Left hindlimb (tissue), 1 donor: ENCODE results near the gene CEP112.

Experiments used
- DNase-seq: peaks from one replicate; pipeline ENCODE4 v3.0.0-alpha.2; 2018

CEP112 gene

DNA sequence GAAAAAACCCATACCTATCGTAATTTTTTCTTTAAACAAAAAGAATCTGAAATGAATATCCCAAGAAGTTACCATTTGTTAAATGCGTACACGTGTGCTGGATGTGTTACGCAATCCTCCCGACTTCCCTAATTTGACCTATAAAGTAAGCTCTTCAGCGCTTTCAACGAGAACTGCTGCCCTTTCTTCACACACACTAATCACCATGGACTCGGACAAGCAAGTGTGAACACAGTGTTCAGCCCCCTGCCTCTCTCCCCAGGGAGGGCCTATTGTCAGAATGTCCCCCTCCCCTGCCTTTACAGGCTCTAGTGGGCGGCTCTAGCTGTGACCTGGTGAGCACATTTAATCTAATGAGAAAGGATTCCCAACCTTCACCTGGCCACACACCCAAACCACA is 216.1 kb downstream of the CEP112 start:
- DNase-seq, result no peak

DNA sequence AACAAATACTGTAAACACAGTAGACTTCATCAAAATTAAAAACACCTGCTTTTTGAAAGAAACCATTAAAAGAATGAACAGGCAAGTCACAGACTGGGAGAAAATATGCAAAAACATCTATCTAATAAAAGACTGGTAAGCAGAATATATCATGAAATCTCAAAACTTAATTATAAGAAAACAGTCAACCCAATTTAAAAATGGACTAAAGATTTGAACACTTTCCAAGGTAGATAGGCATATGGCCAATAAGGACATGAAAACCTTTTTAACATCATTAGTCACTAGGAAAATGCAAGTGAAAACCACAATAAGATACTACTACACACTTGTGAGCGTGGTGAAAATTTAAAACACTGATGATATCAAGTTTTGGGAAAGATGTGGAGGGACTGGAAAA is 218.7 kb downstream of the CEP112 start:
- DNase-seq, result no peak

- no peak for DNase-seq
Measured at GRCh38 chr17:65967372-65967771, 224.6 kb downstream of the CEP112 start.

- DNase-seq, result no peak
Measured at GRCh38 chr17:65966072-65966695, 225.7 kb downstream of the CEP112 start.

DNA sequence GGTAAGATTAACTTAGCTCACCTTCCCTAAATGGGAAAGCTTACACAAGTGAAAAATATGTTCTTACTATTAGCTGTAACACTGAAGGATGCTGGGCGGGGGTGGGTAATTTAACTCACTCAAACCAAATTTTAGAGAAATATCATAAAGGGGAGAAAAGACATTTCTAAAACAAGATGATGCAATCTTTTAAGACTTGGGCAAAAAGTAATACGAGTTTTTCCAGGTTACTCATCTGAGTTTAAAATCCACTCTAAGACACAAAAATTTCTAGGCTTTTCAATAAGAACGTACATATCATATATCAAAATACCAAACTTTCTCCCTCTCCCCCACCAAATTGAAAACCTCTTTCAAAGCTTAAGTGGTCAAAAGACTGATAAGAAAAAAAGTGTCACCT is 228.8 kb downstream of the CEP112 start:
- DNase-seq, result no peak

DNA sequence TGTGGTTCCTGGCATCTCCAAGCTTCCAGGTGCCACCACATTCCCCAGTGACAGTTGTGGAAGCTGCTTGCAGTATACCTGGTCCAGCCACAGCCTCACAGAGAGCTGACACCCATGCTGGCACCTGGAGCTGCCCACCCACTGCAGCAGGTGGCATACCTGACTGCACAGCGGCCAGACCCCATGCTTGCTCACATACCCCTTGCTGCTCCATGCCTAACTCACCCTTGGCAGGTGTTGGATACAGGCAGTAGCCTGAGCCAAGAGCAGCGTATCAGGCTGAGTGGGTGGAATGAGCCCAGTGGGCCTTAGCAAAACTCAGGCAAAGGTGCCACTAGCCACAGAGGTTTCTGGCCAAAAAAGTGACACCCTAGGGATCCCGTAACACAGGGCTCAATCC is 232.3 kb downstream of the CEP112 start:
- no peak for DNase-seq

DNA sequence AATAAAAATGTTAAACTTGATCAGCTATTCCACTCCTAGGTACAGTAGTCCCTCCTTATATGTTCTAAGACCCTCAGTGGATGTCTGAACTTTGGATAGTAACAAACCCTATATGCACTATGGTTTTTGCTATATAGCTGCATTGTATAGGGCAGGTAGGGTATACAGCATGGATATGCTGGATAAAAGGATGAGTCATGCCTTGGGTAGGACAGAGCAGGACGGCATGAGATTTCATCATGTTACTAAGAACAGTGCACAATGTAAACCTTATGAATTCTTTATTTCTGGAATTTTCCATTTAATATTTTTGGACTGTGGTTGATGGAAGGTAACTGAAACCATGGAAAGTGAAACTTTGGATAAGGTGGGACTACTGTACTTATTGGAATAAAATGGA is 235.1 kb downstream of the CEP112 start:
- DNase-seq, result no peak

GRCh38 chr17:65954148-65954449 is 237.8 kb downstream of the CEP112 start:
- no peak for DNase-seq

DNA sequence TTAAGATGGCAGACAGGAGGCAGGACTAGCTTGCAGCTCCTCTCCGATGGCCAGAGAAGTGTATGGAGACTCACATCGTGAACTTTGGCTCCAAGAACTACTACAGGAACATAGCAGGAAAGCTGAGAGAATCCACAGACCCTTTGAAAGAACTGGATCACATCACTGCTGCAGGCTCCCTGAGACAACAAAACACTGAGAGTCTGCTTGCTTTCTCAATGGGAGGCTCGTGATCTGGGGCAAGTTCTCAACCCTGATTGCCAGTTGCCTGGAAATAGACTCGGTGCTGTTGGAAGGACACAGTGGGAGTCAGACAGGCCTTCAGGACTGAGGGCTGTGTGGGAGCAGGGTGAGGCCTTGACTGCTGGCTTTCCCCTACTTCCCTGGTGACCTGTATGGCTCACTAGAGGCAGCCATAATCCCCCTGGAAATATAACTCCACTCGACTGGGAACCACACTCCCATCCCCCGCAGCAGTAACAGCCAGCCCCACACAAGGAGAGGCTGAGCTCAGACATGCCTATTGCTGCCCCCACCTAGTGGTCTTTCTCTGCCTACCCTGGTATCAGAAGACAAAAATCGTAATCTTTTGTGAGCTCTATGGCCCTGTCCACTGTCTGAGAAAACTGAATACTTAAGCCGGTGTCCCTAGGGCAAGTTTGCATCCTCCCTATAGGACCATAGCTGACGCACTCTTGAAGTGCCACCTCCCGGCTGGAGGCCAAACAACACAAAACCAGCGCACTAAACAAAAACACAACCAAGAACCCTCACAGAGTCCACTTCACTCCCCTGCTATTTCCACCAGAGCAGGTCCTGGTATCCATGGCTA is 238.4 kb downstream of the CEP112 start:
- DNase-seq, result no peak

DNA sequence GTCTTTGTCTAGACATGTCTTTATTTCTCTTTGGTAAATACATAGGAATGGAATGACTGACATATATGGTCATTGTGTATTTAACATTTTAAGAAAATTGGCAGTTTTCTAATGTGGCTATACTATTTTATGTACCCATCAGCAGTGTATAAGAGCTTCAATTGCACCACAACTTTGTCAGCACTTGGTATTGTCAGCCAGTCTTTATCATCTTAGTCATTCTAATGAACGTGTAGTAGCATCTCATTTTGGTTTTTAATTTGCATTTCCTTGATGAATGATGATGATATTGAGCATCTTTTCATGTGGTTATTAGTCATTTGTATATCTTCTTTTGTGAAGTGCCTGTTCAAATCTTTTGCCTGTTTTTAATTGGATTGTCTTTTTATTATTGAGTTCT is 239.3 kb downstream of the CEP112 start:
- no peak for DNase-seq

DNA sequence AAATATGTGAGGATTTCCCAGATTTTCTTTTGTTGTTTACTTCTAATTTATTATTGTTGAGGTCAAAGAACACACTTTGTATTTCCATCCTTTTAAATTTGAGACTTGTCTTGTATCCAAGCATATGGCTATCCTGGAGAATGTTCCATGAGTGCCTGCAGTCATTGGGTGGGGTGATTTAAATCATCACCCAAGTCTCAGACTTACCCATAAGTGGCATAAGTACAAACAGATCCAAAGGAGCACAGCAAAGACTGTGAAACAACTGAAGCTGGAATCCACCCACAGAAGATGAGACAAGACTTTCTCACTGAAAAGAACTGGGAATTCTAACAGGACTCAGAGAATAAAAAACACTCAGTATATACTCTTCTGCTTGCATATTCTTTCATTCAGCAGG is 239.9 kb downstream of the CEP112 start:
- DNase-seq, result no peak

DNA sequence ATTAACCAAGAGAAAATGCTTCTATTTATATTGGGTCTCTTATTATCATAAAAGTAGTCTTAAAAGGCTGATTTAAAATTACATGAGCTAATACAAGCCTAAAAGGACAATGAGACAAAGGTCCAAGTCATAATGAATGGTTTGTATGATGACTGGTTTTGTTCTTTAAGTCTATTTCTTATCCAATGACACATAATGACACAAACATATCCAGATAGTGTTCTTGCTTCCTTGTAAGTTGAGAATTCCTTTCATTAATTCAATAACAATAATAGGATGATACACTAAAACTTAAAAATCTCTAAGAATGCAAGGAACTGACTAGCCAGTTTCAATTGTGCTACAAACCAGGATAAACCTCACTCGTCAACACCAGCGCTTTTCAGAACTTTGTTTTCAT is 244.1 kb downstream of the CEP112 start:
- no peak for DNase-seq

- DNase-seq, result no peak
Measured at GRCh38 chr17:65942592-65942991, 249.3 kb downstream of the CEP112 start.

GRCh38 chr17:65941356-65941899 is 250.5 kb downstream of the CEP112 start:
- no peak for DNase-seq

- DNase-seq, result no peak
Measured at GRCh38 chr17:65936013-65936412, 255.9 kb downstream of the CEP112 start.

DNA sequence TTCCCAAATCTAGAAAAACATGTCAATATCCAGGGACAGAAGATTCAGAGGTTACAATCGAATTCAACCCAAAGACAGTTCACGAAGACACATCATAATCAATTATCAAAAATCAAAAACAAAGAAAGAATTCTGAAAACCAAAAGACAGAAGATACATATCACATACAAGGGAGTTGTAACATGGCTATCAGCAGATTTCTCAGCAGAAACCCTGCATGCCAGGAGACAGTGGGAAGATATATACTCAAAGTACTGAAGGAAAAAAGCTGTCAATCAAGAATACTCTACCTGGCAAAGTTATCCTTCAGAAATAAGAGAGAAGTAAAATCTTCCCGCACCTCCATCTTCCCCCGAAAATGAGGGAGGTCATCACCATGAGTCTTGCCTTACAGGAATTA is 258.6 kb downstream of the CEP112 start:
- no peak for DNase-seq

DNA sequence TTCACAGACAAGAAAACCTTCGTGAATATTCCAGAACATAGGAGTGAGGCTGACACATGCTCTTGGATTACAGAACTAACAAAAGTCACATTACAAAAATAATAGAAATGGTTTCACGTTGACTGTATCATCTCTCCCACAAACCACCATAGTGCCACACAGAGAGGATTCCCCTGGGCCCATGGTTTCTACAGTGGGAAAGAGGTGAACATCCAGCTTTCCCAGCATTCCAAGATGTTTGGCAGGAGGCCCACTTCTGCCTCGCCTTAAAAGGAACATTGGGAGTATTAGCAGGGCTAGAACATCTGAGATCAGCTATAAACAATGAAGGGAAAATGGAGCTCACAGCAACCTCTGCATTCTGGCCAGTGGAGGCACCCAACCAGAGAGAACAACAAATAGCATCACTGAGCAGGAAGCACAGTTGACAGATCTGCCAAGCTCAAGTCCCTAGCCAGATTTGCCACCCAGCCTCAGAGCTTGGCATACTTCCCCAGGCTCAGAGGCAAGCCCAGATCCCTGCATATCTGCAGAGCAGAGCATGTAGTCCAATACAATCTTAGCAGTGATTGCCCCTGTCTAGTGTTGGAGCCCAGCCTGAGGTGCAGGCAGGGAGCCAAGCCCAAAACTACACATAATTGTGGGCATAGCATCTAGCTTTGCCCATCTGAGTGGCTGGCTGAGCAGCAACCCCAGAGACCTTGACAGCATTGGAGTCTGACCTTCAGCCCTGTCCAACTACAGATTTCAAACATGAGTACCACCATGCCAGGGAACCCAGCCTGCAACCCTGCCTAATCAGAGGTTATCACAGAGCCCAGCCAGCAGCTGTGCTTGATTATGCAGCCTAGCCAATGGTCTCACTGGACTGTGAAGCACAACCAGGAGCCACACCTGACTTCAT is 260.4 kb downstream of the CEP112 start:
- DNase-seq, result no peak

DNA sequence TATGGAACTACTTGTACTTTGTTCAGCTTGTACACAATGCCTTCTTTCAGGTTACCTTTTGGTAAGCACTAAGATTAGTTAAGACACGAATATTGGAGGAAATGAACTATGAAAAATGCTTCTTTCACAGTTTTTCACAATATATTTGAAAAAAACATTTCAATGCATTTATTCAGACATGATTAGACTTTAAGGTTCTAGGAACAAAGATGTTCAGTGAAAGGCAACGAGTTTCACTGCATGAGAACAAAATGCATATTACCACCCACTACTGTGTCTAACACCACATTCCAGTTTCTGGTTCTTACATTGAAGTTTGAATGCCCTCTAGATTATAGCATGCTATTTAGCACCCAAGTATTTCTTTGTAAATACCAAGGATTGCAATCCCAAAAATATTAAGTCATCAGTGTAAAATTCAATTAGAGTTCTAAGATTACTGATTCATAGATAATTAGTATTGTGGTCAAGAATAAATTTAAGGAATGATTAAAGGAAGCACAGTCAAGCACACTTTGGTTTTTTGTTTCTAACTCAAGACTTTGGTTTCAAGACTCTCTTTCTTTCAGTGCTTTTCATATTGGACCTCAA is 261.7 kb downstream of the CEP112 start:
- no peak for DNase-seq

GRCh38 chr17:65926599-65926998 is 265.3 kb downstream of the CEP112 start:
- DNase-seq, result no peak

DNA sequence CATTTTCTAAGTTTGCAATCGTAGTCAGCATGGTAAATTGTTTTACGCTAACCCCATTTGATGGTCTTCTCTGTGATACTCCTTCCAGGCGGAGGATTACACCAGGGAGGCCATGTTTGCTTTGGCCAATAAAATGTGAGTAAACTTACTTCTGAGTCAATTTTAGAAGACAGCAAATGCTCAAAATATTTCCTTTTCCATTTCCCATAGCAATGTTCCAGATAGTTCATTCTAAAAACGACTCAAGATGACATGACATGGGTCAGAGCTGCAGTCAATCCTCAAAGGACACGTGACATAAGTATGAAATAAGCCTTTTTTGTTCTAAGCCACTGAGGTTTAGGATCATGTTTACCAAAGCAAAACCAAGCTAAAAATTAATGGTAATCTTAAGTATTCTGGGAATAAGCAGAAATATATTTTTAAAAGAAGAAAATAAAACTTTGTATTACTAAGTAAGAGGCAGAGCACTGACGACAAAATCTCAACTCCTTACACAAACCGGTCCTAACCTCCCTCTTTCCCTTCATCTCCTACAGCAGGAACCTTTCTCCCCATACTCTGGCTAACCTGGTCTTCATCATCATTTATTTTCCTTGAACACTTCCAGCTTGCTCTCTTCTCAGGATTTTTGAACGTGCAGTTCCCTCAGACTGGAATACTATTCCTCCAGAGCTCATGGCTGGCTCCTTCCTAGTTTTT is 266.2 kb downstream of the CEP112 start:
- no peak for DNase-seq

DNA sequence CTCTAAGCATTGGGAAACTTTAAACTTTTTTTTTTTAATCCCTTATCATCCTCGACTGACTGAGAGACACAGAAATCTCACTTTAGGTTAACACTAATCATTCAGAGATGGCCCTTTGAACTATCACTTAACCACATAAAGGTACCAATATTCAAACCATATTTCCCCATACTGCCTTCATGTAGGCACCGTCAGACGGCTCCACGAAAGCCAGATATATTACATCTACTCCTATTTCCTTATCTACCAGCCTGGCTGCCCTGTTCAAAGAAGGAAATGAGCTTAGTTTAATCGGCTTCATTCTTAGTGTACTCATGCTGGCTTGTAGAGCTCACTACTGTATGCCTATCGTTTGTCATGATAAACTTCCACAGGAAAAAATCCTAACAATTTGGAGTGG is 270.9 kb downstream of the CEP112 start:
- DNase-seq, result no peak

DNA sequence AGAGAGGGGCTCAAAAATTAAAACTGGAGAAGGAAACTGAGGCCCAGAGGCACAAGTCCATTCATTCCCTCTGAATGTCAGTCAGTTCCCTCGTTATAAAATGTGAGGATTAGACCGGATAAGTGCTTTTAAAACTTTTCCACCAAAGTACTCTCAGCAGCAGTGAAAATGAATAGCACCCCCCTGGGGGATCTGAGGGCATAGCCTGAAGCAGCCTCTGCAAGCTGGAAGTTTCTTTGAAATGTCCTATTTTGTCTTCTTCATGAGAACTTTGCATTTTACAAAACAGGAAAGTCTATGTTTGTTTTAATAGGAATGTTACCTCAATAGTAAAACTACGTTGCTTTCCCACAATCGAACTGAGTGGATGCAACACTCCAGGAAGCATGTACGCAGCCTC is 273.0 kb downstream of the CEP112 start:
- DNase-seq, result peak; percentile 48

DNA sequence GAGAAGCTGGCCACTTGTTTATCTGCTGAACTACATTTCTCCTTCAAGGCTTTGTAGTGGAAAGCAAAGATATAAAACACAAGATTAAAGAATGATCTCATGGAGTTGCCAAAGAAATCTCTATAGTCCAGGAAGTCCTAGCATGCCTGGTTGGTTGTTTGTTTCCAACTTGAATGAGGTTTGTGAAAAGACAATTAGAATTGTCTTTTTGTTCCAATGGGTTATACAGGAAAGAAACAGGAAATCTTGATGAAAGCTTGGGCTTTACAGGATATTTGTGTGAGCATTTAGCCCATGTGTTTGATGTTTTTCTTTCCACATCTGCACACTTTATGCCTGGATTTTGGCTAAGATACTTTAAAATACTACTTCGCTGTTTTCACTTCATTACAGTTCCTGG is 273.4 kb downstream of the CEP112 start:
- no peak for DNase-seq
